NCI-H748 (cell line): ENCODE data around the gene CTAG1A.
A peak's percentile ranks its signal among the peaks of the same experiment; 100 is the strongest.
"Not testable (repeated sequence)": the region's sequence is repeated elsewhere in the genome, so short reads cannot be mapped to it uniquely, and the experiment has no call there.

ENCODE experiments used
- DNase-seq: peaks from one replicate; lab custom pipeline; 2025; ENCODE audit not compliant: unreplicated experiment; lab: John Stamatoyannopoulos, UW

Gene CTAG1A

DNA sequence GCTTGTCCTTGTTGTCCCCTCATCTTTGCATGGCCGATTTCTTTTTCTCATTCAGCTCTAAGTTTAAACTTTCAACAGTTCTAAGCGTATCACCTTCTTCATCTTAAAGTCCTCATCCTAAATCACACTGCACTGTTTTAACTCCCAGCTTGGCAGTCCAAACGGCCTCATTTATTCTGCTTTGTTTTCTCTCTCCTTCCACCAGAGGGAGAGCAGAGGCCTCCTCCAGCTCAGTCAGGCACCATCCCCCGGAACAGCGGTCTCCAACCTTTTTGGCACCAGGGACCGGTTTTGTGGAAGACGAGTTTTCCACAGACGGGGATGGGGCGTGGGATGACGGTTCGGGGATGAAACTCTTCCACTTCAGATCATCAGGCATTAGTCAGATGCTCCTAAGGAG, 14.6 kb upstream of the CTAG1A start:
- not testable (repeated sequence) for DNase-seq

DNA sequence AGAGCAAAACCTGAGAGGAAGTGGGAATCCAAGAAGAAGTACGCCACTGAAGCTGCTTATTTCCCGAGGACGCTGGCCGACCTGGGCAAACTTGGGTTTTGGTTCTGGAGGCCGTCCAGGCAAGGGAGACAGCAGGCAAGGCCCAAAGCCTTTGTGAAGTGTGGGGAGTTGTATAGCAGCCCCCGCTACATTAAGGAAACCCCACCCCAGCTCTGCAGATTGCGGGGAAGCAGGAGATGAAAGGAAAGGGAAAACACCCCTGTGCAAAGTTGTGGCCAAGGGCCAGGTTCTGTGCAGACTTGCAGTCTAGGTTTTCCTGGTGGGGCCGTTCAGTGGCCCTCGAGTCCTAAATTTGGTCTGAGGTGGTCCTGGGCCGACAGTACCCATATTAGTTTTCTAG, 11.9 kb upstream of the CTAG1A start:
- DNase-seq, result not testable (repeated sequence)

DNA sequence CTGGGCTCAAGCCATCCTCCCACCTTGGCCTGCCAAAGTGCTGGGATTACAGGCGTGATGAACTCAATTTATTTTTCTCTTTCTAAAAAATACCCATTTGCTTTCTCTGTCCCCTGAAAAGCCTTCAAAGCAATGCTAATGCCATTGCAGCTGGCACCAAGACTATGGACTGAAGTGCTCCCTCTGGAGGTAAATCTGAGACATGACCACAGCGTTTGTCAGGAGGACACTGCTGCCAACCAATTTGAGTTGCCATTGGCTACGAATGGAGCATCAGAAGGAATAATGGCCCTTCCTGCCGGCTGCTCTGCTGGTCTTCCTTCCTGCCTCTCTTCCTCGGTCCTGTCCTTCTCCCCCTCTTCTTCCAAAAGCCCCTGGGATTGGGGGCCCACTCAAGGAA, 9.9 kb upstream of the CTAG1A start:
- DNase-seq, result not testable (repeated sequence)

DNA sequence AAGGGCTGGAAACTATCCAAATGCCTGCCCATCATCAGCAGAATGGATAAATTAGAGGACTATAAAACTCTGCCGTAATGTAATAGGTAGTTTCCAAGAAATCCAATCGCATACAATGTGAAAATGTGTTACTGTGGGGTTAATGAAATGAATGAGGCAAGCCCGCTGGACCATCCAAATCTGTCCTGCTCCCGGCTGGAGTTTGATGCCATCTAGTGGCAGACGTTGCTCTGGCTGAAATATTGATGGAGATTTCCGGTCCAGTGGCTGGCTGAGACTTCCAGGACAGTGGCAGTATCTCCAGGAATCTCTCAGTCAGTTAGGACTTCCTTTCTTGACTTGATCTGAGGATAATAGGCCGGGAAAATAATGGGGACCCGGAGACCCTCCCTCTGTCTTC, 1.9 kb upstream of the CTAG1A start:
- DNase-seq, result not testable (repeated sequence)

DNA sequence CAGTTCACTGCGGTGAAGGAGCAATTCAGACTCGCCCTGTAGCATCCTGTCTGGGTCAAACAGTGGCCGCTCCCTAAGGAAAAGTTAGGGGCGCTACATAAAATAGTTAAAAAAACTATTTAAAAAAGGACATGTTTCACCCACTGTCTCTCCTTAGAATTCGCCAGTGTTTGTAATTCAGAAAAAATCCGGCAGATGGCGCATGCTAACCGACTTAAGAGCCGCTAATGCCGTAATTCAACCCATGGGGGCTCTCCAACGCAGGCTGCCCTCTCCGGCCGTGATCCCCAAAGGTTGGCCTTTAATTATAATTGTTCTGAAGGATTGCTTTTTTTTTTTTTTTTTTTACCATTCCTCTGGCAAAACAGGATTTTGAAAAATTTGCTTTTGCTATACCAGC, 5.5 kb downstream of the CTAG1A start:
- not testable (repeated sequence) for DNase-seq

DNA sequence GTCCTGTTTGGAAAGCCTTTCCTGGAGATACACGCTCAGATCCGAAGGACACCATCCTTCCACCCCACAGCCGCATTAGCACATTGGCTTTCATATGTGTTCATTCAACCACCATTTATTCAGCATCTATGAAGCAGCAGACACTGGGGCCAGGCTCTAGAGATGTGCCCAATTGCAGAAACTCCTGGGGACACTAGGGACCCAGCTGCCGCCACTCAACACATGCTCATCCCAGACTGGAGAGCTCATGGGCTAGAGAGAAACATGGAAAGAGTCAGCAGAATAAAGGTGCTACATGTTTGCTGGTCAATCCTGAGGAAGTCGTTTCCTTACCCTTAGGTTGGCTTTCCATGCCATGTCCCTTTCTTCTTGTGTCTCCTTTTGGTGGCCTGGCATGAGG, 7.6 kb downstream of the CTAG1A start:
- DNase-seq, result no peak

DNA sequence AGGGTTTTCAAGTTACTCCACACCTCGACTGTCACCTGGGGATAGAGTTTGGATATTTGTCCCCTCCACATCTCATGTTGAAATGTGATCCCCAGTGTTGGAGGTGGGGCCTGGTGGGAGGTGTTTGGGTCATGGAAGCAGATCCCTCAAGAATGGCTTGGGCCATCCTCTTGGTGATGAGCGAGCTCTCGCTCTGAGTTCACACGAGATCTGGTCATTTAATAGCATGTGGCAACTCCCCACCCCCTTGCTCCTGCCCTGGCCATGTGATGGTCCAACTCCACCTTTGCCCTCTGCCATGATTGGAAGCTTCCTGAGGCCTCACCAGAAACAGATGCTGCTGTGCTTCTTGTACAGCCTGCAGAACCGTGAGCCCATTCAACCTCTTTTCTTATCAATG, 8.3 kb downstream of the CTAG1A start:
- no peak for DNase-seq

DNA sequence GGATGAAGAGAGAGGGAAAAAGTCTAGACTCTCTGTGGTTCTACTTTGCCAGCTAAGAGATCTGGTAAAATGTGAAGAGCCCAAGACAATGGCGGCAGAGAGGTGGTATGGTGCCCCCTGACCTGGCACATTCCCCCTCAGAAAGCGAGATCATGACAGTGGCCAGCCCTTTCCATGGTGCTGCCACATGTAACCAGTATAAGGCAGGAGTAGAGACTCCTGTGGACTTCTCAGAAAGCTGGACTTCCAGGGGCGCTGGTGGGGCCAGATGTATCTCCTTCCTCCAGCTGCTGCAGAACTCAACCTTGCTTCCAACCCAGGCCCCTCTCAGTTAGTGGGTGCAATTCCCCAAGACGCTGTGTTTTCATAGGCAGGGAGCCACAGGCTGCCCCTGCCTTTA, 9.6 kb downstream of the CTAG1A start:
- DNase-seq, result no peak

DNA sequence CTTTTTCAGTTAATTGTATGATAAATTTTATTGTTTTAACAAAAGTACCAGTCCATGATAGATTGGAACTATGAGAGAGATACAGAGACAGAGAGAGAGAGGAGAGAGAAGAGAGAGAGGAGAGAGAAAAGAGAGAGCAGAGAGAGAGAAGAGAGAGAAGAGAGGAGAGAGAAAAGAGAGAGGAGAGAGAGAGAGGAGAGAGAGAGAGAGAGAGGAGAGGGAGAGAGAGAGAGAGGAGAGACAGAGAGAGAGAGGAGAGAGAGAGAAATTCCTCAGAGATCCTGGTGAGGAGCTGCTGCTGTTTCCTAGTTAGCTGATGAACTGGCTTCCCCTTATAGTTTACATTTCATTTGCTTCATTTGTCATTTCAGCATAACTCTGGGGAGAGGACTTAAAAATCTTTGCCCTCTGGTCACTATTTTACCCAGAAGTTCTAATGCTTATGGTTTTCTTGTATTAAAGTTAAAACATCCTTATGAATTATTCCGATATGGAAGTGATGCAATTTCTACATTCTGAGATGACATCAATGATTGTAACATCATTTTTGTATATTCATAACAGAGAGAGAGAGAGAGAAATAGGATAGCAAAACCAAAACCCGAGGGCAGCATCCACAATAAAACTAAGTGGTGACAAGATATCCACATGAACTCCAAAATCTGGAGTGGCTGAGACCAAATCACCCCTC, 10.8 kb downstream of the CTAG1A start:
- DNase-seq, result no peak

DNA sequence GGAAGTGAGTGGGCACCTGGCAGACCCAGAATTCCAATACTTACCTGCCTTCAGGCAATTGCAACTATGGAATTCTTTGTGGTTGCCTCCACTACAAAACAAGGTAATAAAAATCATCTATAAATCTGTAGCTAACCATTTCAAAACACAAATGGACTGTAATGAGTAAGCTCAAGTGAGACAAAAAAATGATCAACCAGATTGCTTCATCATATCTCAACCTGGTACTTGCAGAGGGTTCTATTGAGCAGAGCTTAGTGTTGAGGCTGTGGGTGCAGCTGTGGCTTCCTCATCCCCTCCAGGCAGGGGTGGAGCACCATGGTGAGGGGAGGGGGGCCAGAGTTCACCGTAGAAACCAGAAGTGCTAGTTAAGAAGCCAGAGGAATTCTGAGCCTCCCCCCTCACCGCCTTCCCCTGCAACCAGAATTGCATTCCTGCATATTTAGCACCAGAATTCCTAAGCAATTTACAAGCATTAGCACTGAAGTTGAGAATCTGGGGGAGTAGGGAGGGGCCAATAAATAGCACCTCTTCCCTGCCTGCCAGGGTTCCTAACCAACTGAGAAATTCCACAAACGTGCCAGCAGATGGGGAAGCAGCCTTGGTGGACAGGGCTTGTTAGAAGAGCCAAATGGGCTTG, 11.5 kb downstream of the CTAG1A start:
- DNase-seq, result no peak

DNA sequence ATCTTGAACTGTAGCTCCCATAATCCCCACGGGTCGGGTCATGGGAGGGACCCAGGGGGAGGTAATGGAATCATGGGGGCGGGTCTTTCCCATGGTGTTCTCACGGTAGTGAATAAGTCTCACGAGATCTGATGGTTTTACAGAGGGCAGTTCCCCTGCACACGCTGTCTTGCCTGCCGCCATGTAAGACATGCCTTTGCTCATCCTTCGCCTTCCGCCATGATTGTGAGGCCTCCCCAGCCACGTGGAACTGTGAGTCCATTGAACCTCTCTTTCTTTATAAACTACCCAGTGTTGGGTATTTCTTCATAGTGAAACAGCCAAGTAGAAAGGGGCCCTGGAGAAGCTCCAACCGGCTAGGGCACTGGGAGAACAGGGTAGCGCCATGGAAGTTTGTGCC, 12.3 kb downstream of the CTAG1A start:
- no peak for DNase-seq

DNA sequence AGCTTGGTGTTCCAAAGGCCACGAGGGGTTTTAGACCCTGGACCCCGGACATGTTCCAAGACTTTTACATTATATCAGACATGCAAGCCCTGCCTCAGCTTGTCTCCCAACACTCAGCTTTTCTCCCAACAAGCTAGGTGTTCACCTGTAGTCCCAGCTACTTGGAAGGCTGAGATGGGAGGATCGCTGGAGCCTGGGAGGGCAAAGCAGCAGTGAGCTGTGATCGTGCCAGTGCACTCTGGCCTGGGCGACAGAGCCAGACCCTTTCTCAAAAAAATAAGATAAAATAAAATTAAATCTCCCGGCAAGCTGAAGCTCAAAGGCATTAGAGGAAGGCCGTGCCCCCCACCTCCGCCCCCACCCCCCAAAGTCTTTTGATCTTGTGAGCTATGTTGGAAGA, 13.7 kb downstream of the CTAG1A start:
- DNase-seq, result no peak

DNA sequence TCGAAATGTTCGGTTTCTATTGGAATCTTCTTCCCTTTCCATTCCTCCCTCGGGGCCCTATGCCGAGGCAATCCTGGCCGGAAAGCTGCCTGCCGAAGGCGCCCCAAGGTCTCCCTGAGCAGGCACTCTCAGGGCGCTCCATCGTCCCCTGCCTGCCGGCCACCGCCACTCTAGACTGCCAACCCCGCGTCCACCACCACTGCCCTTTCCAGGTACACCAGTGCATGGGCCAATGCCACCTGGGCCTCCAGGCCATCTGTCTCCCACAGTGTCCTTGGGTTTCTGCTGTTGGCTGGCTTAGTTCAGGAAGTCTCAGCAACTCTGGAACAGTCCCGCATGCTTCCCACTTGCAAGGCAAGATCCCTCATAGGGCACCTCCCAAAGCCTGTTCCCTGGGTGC, 14.6 kb downstream of the CTAG1A start:
- DNase-seq, result no peak

DNA sequence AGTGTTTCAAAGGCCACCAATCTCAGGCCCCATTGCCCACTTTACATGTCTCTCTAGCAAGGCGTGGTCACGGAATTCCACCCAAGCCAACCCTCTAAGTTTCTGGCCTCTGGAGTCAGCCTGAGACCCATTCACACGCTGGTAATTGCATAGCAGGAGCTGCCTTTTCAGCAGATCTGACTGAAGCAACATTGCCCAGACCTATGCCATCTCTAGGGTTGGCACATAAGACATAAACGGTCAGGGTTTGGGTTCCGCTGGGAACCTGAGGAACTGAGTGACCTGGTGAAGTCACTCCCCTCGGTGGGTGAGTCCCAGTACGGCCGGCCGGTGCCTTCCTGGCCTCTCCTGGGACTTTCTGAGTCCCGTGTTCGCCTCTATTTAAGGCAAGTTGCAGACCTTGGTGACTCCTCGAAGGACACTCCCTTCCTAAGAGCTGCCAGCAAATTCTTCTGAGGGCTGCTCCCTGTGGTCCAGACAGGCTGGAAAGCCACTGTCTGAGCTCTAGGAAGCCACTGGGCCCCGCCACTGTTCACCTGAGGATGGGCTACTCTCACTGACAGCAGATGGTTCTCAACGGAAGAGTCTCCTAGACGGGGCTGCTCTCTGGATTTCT, 15.9 kb downstream of the CTAG1A start:
- no peak for DNase-seq

DNA sequence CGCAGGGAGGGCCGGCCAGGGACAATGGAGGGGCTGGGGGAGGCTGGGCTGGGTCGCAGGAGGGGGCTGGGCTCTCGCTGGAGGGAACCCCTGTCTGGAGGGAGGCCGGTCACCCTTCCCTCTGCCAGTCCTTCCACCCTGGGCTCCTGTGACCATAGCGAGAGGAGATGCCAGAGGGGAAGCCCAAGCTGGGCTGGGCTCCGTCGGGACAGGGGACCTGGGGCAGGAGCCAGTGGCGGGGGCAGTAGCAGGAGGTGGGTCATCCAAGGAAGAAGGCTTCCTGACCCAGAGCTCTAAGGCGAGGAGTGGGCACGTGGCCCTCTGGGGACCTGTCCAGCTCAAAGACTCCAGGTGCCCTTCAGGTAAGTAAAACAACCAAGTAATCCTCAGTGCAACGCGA, 17.3 kb downstream of the CTAG1A start:
- no peak for DNase-seq

DNA sequence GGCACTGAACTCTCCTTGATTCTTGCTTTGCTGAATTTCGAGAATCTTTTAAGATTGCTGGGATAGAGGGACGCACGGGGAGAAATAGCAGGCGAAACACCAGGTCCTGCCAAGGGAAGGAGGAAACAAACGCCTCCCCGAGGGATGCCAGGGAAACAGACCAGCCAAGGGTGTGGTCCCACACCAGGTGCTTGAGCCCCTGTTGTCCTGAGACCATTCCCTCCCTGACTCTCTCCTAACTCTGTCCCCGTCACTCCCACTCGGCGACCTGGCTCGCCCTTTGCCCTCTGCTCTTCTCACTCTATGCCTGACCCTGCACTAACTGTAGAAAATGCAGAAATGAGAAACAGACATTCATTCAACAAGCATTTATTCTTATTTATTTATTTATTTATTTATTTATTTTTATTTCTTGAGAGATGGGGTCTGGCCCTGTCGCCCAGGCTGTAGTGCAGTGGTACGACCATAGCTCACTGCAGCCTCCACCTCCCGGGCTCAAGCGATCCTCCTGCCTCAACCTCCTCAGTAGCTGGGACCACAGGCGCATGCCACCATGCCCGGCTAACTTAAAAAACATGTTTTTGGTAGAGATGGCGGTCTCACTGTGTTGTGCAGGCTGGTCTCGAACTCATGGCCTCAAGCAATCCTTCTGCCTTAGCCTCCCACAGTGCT, 18.0 kb downstream of the CTAG1A start:
- no peak for DNase-seq

DNA sequence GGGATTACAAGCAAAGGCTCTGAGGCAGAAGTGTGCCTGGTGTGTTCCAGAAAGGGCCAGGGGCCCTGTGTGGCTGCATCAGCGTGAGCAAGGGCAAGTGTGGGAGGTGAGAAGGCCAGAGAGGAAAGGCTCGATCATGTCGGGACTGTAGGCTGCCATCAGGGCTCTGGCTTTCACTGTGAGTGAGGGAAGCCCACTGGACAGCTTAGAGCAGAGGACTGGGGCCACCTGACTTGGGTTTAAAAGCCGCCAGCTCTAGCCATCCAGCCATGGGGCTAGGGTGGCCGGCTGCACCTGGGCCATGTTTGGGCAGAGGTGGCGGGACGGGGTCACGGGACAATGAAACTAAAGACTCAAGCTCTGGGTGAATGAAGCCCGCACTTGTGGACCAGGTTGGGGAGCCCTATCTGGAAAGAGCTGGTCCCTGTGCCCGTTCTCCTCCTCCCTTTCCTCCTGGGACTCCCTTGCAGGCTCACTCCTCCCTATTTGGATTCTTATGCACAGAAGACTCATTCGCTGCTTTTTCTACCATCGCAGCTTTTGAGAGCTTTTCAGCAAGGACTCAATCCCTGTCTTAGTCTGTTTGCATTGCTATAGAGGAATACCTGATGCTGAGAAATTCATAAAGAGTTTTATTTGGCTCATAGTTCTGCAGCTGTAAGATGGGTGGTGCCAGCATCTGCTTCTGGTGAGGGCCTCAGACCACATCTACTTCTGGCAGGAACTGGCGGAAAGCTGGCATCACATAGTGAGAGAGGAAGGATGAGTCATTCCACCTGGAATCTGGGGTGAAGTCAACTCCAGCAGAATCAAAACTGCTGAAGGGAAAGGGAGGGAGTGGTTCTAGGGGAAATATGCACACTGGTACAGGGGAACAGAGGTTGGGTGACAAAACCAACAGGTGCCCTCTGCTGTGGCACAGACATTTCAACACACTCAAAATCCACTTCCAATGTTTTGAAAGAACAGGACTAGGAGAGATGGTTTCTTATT, 18.8 kb downstream of the CTAG1A start:
- DNase-seq, result no peak

DNA sequence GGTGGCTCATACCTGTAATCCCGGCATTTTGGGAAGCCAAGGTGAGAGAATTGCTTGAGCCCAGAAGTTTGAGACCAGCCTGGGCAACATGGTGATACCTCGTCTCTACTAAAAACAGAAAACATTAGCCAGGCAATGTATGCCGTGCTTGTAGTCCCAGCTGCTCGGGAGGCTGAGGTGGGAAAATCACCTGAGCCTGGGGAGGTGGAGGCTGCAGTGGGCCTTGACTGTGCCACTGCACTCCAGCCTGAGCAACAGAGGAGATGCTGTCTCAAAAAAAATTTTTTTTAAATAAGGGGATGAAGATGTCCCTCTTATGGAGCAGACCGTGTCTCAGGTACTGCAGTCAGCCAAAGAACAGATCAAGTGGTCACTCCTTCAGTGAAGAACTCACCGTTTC, 20.6 kb downstream of the CTAG1A start:
- DNase-seq, result no peak

DNA sequence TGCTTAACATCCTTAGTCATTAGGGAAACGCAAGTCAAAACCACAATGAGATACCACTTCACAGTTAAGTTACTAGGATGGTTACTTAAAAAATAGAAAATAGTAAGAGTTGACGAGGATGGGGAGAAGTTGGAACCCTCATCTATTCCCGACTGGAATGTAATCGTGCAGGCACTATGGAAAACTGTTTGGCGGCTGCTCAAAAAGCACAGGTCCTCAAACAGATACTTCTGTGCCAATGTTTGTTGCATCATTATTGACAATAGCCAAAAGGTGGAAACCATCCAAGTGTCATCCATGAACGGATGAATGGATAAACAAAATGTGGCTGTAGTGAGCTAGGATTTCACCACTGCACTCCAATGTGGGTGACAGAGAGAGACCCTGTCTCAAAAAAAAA, 22.4 kb downstream of the CTAG1A start:
- DNase-seq, result peak; percentile 81

DNA sequence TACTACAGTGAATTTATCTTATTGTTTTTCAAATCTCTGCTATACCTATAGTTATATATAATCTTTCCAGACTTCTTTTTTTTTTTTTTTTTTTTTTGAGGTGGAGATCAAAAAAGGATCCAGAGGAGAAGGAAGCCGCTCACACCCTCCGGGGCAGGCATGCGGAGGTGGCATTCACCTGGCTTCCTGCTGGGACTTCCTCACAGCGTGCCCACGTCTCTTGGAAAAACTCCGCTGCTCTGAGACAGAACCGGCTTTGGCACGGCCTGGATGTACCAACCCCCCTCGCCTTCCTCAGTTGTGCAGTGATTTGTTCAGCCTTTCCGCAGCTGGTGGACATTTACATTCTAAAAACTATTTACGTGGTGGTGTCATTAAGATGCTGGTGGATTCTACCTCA, 23.0 kb downstream of the CTAG1A start:
- DNase-seq, result not testable (repeated sequence)

DNA sequence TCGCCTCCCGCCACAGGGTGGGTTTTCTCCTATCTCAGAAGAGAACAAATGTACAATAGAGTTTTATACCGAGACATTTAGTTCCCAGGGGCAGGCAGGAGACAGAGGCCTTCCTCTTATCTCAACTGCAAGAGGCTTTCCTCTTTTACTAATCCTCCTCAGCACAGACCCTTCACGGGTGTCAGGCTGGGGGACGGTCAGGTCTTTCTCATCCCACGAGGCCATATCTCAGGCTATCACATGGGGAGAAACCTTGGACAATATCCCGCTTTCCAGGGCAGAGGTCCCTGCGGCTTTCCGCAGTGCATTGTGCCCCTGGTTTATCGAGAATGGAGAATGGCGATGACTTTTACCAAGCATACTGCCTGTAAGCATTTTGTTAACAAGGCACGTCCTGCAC, 23.9 kb downstream of the CTAG1A start:
- not testable (repeated sequence) for DNase-seq
